Thoracic aorta (tissue), 2 donors: ENCODE measurements around the gene PRSS58. TPM values are rescaled to one million over a fixed set of nuclear protein-coding genes. Genes with fewer than 3 reads are reported as not detected.

ENCODE experiments used
- ATAC-seq: fragments of 150-250 bp; one replicate; pipeline ENCODE4 v1.8.0; 2017; ENCODE audit warnings: low read depth; ENCODE audit not compliant: insufficient number of reproducible peaks, low FRiP score
- DNase-seq: peaks from one replicate; pipeline ENCODE4 v3.0.0-alpha.2; 2020; ENCODE audit warnings: low spot score
- H3K27ac ChIP-seq, 2 donors: fragments of 200-600 bp; sonication (generic); 1 replicate in 1 of 2; 2 replicates in 1 of 2; pipeline ENCODE4 v1.5.1; 2016; ENCODE audit warnings: mild to moderate bottlenecking in 2 of 2, moderate library complexity in 2 of 2
- H3K27me3 ChIP-seq: fragments of 200-600 bp; sonication (generic); replicated peaks from 2 replicates; pipeline ENCODE4 v1.6.0; 2016; ENCODE audit warnings: mild to moderate bottlenecking; ENCODE audit not compliant: insufficient read depth
- H3K36me3 ChIP-seq: fragments of 200-600 bp; sonication (generic); one replicate; pipeline ENCODE4 v1.5.1; 2016
- H3K4me1 ChIP-seq, 2 donors: fragments of 200-600 bp; sonication (generic); 1 replicate in 1 of 2; 2 replicates in 1 of 2; pipeline versions ENCODE4 v1.5.1 to v1.6.0; 2016; ENCODE audit warnings: low read depth in 2 of 2, mild to moderate bottlenecking in 1 of 2; ENCODE audit not compliant: control insufficient read depth in 1 of 2
- H3K4me3 ChIP-seq: fragments of 200-600 bp; sonication (generic); 2 replicates; pipeline ENCODE4 v1.5.1; 2016; ENCODE audit warnings: mild to moderate bottlenecking
- H3K9me3 ChIP-seq: fragments of 200-600 bp; sonication (generic); 2 replicates; pipeline ENCODE4 v1.5.1; 2016
- CTCF ChIP-seq: fragments of 200-600 bp; sonication (generic); IDR thresholded peaks from one replicate; pipeline ENCODE4 v1.5.1; 2019; ENCODE audit warnings: antibody characterized with exemption
- total RNA-seq, 2 donors: library from RNA; depleted of rRNA; stranded (reverse); fragments of >200 nt; gene quantifications; one replicate each; pipeline versions ENCODE4 v1.1.0 to v1.2.3, GENCODE V29; 2016

The PRSS58 gene
- total RNA-seq, 2 donors from 2014 or later: not detected

GRCh38 chr7:142300689-142301088 lies 42.8 kb upstream of the PRSS58 start:
- Histone ChIP-seq H3K4me3 (no peak overlapping the region), H3K9me3 (no peaks in the 10 kb centered on the region), H3K27ac (no peak overlapping the region), H3K27me3 (no peaks in the 10 kb centered on the region), H3K36me3 (no peaks in the 10 kb centered on the region), H3K4me1 (no peaks in the 10 kb centered on the region)
- TF ChIP-seq CTCF: no peak
- ATAC-seq (no peak), DNase-seq (no peak)

- H3K4me1 ChIP-seq: no peaks in the 10 kb centered on the region
- no peaks in the 10 kb centered on the region for H3K36me3 ChIP-seq
- no peaks in the 10 kb centered on the region for H3K9me3 ChIP-seq
- no peak for DNase-seq
- no peak for TF ChIP-seq CTCF
- no peak for ATAC-seq
- no peak overlapping the region for H3K4me3 ChIP-seq
- no peaks in the 10 kb centered on the region for H3K27me3 ChIP-seq
- no peak overlapping the region for H3K27ac ChIP-seq
Measured at GRCh38 chr7:142299237-142299781, 41.5 kb upstream of the PRSS58 start.

DNA sequence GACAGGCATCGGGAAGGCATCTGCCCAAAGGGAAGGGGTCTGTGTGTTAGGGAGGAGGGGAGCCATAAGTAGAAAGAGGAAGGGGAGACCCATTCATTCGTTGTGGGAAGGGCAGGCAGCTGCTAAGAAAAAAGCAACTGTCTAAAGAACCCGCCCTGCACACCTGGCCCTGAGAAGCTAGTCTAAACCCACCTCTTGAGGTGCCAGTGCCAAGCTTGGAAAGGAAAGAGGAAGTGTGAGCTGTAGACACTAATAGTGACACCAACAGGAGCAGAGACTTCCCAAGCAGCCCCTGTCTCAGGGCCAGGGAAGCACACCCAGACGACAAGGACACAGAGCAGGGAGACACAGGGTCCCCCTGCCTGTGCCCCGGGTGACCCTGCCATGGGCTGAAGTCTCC lies 40.8 kb upstream of the PRSS58 start:
- DNase-seq (no peak), ATAC-seq (no peak)
- Histone ChIP-seq H3K36me3 (no peaks in the 10 kb centered on the region), H3K4me1 (no peaks in the 10 kb centered on the region), H3K9me3 (no peaks in the 10 kb centered on the region), H3K27ac (no peak overlapping the region), H3K4me3 (no peak overlapping the region), H3K27me3 (no peaks in the 10 kb centered on the region)
- no peak for TF ChIP-seq CTCF

- Histone ChIP-seq H3K9me3 (no peaks in the 10 kb centered on the region), H3K27me3 (no peaks in the 10 kb centered on the region), H3K36me3 (no peaks in the 10 kb centered on the region), H3K27ac (no peak overlapping the region), H3K4me3 (no peak overlapping the region), H3K4me1 (no peaks in the 10 kb centered on the region)
- ATAC-seq: no peak
- no peak for TF ChIP-seq CTCF
- no peak for DNase-seq
Measured at GRCh38 chr7:142298009-142298408, 40.2 kb upstream of the PRSS58 start.

DNA sequence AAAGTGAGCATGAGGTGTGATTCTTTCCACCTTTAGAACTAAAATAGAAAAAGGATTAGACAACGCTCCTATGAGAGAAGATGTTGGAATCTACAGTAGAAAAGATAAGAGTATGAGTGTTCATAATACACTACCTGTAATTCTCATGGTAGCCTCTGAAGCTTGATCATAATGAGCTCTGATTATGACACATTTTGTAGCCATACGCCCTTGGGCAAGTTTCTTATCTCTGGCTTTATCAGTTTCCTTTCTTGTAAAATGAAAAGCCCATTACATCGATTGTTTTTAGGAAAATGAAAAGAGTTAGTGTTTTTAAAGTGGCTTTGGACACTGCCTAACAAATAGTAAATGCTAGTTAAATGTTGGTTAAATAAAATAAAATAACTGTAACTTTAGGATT lies 22.4 kb upstream of the PRSS58 start:
- DNase-seq (no peak), ATAC-seq (no peak)
- no peaks in the 10 kb centered on the region for H3K4me1 ChIP-seq
- no peaks in the 10 kb centered on the region for H3K36me3 ChIP-seq
- peaks cover 2% of the 10 kb centered on the region for H3K9me3 ChIP-seq
- no peaks in the 10 kb centered on the region for H3K27me3 ChIP-seq
- no peak for TF ChIP-seq CTCF
- H3K27ac ChIP-seq: no peak overlapping the region
- H3K4me3 ChIP-seq: no peak overlapping the region
